ENCODE data around the gene PIGW.

The PIGW gene

DNA sequence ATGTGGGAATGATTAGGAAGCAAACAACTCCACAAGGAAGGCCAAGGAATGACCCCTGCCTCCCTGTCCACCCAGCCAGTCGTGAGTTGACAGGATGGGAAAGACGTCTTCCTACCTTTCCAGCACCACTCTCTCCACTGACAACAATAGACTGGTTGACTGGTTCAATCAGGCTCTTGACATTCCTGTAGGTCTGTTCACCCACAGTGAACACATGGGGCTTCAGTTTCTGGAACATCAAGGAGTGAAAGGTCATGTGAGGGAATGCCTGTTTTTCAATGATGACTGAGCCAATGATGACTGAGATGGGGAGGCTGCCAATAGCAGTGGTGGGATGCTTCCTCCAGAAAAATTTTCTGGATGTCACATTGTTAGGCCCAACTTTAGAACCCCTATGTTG lies 9.7 kb upstream of the PIGW start:
- H3K36me3 ChIP-seq = peaks cover 71% of the 10 kb centered on the region
- H3K27me3 ChIP-seq = no peaks in the 10 kb centered on the region
- no peak for DNase-seq
- TF ChIP-seq, protein P1, sequence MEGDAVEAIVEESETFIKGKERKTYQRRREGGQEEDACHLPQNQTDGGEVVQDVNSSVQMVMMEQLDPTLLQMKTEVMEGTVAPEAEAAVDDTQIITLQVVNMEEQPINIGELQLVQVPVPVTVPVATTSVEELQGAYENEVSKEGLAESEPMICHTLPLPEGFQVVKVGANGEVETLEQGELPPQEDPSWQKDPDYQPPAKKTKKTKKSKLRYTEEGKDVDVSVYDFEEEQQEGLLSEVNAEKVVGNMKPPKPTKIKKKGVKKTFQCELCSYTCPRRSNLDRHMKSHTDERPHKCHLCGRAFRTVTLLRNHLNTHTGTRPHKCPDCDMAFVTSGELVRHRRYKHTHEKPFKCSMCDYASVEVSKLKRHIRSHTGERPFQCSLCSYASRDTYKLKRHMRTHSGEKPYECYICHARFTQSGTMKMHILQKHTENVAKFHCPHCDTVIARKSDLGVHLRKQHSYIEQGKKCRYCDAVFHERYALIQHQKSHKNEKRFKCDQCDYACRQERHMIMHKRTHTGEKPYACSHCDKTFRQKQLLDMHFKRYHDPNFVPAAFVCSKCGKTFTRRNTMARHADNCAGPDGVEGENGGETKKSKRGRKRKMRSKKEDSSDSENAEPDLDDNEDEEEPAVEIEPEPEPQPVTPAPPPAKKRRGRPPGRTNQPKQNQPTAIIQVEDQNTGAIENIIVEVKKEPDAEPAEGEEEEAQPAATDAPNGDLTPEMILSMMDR (IDR thresholded peaks at IDR 0.05; ENCODE audit: low read depth, low read length) = no peak
- no peaks in the 10 kb centered on the region; the same call in 1 of the 2 replicates for H3K4me1 ChIP-seq
- H3K9me3 ChIP-seq = no peaks in the 10 kb centered on the region
- H3K4me3 ChIP-seq (ENCODE audit: low read depth, low read length) = no peak overlapping the region

- peaks cover 66% of the 10 kb centered on the region for H3K36me3 ChIP-seq
These were observed 8.9 kb upstream of the PIGW start for GRCh38 chr17:36525888-36526287.

GRCh38 chr17:36527621-36528250 lies 7.1 kb upstream of the PIGW start:
- Histone ChIP-seq H3K36me3 (peaks cover 73% of the 10 kb centered on the region), H3K9me3 (no peaks in the 10 kb centered on the region), H3K4me1 (no peaks in the 10 kb centered on the region; the same call in 1 of the 2 replicates), H3K27me3 (no peaks in the 10 kb centered on the region), H3K4me3 (ENCODE audit: low read depth, low read length) (no peak overlapping the region)
- TF ChIP-seq, protein P1 (IDR thresholded peaks at IDR 0.05; ENCODE audit: low read depth, low read length) = no peak
- DNase-seq = no peak

More at GRCh38 chr17:36525888-36526287, 8.9 kb upstream of the PIGW start:
- Histone ChIP-seq H3K9me3 (no peaks in the 10 kb centered on the region), H3K27me3 (no peaks in the 10 kb centered on the region), H3K4me1 (no peaks in the 10 kb centered on the region; the same call in 1 of the 2 replicates), H3K4me3 (ENCODE audit: low read depth, low read length) (no peak overlapping the region)
- TF ChIP-seq, protein P1 (IDR thresholded peaks at IDR 0.05; ENCODE audit: low read depth, low read length) = no peak
- no peak for DNase-seq

DNA sequence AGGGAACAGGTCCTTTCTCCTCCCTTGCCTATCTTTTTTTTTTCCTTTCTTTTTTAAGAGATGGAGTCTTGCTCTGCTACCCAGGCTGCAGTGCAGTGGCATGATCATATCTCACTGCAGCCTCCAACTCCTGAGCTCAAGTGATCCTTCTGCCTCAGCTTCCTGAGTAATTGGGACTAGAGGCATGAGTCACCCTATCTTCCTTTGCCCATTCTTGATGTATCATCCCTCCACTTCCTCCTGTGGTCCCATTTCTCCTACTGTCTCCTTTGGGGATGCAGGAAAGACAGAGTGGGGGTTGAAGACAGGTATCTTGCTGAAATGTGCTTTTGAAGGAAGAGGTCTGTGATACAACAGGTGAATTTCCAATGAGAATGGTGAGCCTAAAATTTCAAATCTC lies 5.7 kb upstream of the PIGW start:
- peaks cover 76% of the 10 kb centered on the region for H3K36me3 ChIP-seq
- H3K4me3 ChIP-seq (ENCODE audit: low read depth, low read length) = no peak overlapping the region
- H3K9me3 ChIP-seq = no peaks in the 10 kb centered on the region
- DNase-seq = no peak
- H3K27me3 ChIP-seq = no peaks in the 10 kb centered on the region
- TF ChIP-seq, protein P1 (IDR thresholded peaks at IDR 0.05; ENCODE audit: low read depth, low read length) = no peak
- no peaks in the 10 kb centered on the region; the same call in 1 of the 2 replicates for H3K4me1 ChIP-seq

DNA sequence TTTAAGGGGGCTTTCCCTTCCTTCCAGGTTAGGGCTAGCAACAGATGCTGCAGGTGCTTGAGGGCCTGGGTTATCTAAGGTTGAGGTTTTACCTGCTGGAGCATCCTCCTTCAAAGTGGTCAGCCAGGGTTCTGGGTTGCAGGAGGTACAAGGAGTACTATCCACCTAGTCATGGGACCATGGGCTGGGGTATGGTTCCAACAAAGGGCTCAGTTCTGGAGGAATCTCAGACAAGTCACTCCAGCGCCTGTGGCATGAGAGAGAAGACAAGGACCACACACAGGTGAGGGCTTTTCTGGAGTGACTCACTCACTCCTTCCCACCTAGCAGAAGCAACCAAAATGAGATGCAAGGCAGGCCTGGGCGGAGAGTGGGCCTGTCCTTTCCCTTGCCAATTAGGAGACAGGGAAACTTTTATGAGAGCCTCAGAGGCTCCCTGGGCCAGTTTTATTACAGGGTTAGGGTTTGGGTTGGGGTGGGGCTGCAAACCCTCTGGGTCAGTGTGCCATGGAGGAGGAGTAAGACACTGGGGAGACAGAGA lies 2.3 kb upstream of the PIGW start:
- TF ChIP-seq, protein P1 (IDR thresholded peaks at IDR 0.05; ENCODE audit: low read depth, low read length) = no peak
- DNase-seq = no peak
- Histone ChIP-seq H3K36me3 (peaks cover 58% of the 10 kb centered on the region), H3K4me3 (ENCODE audit: low read depth, low read length) (no peak overlapping the region), H3K9me3 (no peaks in the 10 kb centered on the region), H3K27me3 (no peaks in the 10 kb centered on the region), H3K4me1 (peaks cover 3% of the 10 kb centered on the region; the same call in 1 of the 2 replicates)
